Hematopoietic multipotent progenitor cell treated with erythropoietin and hydrocortisone succinate and interleukin-3 and kit ligand, for 8 days (in vitro differentiated cells): ENCODE measurements around the gene ADARB1.

Experiments
- DNase-seq: peaks from one replicate; pipeline ENCODE4 v3.0.0-alpha.2; 2015

ADARB1 gene

DNA sequence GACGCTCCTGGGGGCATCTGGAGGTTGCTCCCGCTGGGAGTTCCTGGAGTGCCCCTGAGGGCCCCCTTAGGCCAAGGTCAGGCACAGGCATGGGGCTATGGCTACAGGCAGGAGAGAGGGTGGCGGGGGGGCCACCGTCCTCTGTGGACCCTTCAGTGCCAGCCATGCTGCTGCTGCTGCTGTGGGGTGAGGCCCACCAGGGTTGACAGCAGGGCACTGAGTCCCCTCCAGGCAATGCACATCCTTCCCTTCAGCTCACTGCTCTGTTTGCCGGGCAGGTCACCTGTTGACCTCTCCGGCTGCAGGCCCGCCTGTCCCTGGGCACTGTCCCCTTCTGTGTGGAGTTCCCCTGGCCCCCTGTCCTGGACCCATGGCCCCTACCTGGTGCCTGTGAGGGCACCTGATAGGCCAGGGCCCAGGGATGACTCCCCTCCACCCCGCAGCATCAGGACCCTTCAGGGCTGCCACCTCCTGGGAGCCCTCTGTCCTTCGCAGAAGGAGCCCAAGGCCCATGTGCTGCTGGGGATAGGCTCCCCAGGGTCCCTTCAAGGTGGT is 34.1 kb upstream of the ADARB1 start:
- no peak for DNase-seq

DNA sequence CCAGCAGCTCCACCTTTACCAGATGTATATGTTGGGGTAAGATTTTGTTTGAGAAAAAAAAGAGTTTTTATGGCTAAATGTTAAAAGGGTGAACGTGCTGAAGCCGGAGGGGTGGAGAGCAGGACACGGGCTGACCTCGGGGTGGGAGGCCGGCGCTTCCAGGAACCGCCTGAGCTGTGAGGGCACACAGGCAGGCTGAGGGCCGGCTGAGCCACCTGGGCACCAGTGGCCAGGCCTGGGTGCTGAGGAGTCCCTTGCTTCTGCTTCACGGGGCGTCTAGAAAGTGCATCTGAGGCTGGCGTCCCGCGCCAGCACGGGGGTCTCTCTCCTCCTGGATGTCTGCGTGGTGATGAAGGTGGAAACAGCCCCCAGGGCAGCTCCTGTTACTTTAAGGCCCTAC is 33.6 kb upstream of the ADARB1 start:
- no peak for DNase-seq

DNA sequence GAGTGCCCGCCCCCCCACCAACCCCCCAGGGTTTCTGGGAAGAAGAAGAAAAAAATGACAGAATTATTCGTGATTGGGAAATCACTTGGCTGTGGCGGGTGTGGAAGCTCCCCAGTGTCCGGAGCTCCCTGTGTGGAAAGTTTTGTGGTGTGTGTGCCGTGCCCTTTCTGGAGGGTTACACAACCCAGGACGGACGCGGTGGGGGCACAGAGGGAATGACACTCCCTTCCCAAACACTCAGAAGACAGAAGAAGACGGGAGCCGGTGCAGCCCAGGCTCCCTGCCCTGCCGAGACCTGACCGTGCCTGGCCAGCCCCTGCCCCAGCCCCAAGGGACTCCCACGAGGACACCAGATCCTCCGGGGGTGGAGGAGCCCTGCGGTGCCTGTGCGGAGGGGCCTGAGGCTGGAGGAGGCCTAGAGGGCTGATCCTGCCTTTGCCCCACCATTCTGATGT is 33.0 kb upstream of the ADARB1 start:
- no peak for DNase-seq

DNA sequence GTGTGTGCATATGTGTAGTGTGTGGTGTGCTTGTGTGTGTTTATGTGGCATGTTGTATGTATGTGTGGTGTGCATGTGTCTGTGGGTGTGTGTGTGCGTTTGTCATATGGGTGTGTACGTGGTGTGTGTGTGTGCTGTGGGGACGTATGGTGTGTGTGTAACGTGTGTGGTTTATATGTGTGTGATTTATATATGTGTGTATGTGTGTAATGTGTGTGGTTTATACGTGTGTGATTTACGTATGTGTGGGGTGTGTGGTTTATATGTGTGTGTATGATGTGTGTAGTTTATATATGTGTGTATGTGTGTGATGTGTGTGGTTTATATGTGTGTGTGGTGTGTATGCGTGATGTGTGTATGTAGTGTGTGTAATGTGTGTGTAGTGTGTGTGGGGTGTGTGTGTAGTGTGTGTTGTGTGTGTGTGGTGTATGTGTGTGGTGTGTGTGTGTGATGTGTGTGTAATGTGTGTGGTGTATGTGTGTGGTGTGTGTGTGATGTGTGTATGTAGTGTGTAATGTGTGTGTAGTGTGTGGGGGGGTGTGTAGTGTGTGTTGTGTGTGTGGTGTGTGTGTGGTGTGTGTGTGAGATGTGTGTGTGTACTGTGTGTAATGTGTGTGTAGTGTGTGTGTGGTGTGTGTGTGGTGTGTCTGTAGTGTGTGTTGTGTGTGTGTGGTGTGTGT is 32.3 kb upstream of the ADARB1 start:
- DNase-seq, result no peak

DNA sequence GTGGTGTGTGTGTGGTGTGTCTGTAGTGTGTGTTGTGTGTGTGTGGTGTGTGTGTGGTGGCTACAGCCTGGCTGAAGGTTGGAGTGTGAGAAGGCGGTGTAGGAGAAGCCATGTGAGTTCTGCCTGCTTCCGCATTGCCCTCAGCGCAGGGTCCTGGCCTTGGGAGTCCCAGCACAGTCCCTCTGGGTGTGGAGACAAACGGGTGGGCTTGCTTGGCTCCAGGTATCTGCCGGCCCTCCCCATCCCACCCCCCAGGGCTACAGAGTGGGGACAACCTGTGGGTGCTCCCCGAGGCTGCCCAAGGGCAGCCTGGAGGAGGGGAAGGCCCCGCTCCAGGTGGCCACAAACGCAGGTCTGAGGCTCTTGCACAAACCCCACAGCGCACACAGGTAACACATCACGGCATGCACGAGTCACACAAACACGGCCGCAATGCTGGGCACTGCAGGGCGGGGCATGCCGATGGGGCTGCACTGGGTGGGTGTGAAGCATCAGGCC is 31.7 kb upstream of the ADARB1 start:
- DNase-seq, result no peak

DNA sequence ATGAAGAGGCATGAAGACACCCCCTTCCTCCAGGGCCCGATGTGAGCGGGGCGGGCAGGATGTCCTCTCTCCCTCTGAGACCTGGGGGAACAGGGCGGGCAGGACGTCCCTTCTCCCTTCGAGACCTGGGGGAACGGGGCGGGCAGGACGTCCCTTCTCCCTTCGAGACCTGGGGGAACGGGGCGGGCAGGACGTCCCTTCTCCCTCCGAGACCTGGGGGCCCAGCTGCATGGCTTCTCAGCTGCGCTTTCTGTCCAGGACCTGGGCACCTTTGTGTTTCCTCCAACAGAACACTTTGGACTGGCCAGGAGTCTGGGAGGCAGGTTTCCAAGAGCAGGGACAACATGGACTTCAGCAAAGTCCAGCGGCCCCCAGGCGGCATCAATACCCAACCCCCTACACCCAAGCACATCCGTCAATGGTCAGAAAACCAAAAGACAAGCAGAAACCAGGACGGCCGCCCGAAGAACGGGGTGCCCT is 30.8 kb upstream of the ADARB1 start:
- no peak for DNase-seq

DNA sequence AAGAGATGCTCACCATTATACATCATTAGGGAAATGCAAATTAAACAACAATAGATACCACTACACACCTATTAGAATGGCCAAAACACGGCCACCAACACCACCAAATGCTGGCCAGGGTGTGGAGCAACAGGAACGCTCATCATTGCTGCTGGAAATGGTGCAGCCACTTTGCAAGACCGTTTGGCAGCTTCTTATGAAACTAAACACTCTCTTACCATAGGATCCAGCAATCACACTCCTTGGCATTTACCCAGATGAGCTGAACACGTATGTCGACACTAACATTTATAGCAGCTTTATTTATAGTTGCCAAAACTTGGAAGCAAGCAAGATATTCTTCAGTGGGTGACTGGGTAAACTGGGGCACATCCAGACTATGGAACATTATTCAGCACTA is 28.9 kb upstream of the ADARB1 start:
- no peak for DNase-seq

DNA sequence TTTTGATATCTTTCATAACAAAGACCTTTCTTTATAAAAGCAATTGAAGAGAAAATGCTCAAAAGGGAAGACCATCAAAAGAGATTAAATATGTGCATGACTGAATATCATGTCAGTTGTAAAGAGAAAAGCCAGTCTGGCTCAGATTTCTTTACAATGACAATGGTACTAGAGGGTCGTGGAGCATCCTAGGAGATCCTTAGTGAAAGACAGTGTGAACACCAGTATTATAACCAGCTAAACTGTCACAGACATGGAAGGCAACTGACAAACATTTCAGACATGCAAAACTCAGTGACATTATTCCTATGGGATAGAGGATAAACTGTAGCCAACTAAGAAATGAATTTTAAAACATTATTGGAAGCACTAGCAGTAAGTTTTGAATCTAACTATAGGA is 27.1 kb upstream of the ADARB1 start:
- no peak for DNase-seq

DNA sequence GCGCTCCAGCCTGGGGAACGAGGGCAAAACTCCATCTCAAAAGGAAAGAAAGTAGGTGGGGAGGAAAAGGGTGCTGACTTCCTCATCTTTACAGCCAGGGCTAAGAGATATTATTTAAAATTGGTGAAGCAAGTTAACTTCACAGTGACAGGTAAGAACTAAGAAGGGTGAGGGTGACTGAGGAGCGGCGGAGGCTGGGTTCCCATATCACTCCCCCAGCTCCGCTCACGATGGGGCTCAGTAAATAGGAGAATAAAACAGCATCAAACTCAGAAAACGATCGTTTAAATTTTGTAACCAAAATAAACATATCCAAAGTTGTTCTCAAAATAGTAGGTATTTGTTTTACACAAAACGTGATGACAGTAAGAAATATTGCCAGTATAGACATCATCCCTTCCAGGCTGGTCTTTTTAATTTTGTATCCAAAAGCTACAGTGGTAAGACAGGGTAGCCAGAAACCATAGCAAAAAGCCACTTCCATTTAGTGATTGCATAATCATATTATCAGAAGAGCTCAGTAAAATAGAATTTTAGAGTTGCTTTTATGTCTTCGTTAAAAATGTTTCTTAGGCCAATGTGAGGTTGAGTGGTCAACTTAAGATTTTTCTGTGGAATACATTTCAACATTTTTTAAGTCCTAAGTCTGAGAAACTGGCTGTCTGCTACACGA is 26.2 kb upstream of the ADARB1 start:
- no peak for DNase-seq

DNA sequence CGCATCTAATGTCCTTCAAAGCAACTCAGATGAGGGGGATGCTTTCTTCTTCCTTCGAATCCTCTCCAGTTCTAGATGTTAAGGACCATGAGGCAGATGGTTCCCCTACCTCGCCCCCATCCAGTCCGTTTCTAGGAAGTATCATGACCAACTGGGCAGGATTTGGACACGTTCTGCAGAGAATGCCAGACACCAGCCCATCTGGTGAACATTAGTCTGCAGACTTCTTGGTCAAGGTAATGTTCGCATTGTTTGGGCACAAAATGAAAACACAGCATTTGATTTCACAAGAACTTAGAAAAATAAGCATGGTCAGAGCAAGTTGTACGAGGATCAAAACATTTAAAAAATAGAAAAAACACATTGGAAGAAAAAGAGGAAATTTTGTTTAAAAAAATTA is 25.4 kb upstream of the ADARB1 start:
- no peak for DNase-seq

DNA sequence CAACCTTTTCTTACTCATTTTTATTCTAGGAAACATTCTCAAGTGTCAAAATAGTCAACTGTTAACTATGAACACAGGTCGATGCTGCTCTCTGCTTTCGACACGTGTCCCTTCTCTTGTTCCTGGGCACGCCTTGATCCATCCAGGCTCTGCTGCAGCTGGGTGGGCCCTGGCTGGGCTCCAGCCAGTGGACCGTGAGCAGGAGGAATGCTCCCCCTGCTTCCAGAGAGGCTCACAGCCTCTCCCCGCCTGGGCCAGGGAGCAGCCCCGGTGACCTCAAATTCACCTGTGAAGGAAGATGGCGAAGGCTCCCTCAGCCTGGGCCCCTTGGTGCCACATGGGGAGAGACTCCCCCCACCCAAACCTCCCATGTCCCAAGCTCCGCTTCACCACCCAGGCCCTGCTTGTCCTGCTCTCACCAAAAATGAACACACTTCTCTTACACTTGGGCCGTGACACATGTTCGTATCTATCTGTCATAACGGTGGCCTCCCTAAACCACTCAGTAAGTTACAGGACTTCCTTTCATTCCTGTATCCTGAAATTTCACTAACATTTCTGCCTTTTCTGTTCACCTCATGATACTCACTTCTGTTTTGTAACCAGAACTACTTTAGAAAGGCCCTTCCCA is 24.6 kb upstream of the ADARB1 start:
- DNase-seq, result no peak

DNA sequence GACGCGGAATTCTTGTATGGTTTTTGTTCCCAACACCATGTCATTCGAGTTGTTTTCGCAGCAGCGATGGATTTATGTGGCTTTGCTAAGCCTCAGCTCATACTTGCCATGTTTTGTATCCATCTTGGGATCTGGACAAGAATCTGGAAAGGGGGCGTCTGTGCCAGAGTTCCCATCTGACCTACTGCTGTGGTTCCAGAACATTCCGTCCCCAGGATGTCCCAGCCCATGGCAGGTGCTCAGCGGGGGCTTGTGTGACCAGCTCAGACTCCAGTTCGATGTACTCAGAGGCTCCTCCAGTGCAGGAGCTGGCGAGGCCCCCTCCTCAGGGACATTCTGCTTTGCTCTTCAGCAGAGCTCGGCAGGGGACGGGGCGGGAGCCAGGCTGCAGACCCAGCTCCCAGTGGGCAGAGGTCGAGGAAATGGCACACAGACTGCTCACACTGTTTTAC is 24.0 kb upstream of the ADARB1 start:
- no peak for DNase-seq

DNA sequence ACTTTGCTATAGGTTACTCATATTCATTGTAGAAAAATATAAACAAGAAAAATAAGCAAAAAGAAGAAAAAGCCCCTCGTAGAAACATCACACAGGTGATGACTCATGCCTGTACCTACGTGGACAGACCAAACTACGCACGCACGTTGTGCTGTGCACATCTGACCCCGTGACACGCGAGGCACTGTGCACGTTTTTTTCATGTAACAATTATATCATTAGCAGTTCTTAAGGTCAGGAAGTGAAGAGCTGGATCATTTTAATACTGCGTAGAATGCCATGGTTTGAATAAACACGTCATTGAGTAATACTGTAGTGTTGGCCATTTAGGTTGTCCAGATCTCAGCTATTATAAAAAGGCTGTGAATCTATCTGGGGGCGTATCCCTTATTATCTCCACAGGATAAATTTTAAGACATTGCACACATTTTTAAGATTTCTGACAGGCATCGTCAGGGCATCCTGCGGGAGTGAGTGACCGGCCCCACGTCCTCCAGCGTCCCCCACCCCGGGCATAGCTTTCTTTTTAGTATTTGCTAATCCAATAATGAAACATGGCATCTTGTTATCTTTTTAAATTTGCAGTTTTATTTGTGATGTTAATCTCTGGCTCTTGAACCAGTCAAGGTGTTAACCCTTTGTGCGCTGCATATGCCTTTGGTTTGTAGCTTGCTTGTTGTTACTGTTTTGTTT is 23.4 kb upstream of the ADARB1 start:
- DNase-seq, result no peak

DNA sequence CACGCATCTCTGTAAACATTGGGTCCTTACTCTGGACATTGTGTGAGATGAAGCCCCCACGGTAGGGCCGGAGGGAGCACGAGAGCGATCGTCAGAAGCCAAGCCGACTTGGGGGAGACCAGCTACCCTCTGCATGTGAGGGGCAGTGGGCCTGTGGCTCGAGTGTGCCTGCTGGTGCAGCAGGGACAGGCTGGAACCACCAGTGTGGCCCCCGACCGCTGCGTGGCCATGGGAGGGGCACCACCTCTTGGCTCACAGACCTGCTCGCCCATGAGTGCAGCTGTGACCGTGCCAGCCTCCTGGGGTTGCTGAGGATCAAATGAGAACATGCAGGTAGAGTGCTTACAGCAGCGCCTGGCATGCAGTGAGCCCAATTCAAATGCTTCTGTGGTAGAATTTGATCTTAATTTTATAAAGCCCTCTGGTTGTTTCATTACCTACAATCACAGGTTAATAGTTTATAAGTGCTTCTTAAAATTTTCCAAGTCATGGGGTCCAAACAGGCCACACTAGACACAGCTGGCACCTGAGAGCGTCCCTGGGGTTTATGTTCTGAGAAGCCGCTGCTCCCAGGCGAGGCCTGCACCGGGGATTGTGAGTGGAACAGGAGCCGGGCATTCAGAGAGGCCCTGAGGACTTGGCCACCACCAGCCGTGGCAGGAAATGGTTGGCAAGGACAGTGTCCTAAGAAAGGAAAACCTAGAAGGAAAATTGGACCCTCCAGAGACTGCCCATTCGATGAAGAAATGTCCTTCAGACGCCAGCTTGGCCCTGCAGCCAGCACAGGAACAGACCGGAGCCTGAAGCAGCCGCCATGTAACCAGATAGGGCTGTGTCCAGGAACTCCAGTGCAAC is 22.6 kb upstream of the ADARB1 start:
- no peak for DNase-seq

DNA sequence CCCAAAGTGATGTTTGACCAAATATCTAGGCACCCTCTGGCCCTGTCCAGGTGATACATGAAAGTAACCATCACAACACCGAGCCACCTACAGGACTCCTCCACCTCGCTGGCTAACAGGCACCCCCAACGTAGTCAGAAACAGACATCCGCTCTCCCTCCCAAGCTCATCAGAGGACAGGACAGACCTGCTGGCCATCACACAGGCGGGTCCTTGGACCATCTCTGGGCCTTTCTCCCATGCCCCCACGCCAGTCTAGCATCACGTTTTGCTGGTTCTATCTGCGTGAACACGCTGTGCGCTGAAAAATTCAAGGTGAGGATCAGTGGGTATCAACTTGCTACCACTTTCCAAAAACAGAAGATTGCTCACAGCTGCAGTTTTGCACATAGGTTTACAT is 21.4 kb upstream of the ADARB1 start:
- no peak for DNase-seq

DNA sequence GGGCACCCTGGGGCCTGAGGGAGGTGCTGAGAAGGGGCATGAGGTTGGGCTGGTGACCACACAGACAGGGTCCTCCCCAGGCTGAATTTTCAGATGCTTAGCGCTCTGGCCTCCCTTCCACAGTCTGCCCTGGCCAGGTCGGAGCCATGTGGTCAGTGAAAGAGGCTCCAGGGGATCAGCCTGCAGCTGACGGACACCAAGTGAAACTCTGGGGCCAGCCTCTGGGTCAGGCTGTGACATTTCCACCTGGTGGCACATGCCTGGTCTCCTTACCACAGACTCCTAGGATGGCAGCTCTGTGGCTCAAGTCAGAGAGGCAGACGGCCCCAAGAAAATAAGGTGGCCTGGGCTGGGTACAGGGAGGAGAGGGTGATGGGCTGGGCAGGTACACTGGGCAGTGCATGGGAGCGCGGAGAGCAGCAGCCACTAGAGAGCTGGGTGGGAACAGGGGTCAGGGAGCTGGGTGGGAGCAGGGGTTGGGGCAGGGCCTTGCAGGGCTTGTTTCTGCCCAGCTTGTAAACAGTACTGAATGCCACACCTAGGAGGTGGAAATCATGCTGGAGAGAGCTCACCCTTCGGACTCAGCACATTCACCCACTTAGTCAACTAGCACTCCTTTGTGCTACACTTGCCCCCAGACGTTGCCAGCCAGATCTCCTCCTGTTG is 20.7 kb upstream of the ADARB1 start:
- DNase-seq, result no peak

DNA sequence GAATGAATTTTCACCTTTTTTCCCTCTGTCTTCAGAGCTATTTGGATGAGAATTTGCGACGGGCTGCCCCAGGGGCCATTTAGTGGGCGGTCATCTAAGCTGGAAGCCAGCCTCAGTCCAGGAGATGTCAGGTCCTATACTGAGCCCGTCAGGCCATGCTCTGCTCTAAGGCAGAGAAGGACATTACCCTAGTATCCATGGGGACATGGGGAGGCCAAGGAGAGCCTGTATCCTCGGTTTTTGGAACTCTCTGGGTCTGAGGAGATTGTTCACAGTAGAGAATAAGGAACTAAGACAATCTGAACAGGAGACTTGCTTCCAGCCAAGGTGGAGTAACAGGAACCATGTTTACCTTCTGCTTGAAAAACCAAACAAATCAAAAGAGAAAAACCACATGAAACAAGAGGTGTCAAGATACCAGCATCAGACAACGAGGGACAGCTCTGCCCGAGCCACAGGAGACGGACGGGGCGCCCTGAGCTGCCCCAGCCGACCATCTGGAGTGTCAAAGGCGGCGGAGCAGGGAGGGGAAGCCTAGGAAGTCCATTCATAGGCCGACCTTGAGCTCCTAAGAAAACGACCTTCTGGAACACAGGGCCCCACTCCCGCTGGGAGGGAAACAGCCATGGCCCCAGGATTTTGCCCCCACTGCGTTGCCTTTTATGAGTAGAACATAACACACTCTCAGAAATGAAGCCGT is 20.0 kb upstream of the ADARB1 start:
- no peak for DNase-seq

DNA sequence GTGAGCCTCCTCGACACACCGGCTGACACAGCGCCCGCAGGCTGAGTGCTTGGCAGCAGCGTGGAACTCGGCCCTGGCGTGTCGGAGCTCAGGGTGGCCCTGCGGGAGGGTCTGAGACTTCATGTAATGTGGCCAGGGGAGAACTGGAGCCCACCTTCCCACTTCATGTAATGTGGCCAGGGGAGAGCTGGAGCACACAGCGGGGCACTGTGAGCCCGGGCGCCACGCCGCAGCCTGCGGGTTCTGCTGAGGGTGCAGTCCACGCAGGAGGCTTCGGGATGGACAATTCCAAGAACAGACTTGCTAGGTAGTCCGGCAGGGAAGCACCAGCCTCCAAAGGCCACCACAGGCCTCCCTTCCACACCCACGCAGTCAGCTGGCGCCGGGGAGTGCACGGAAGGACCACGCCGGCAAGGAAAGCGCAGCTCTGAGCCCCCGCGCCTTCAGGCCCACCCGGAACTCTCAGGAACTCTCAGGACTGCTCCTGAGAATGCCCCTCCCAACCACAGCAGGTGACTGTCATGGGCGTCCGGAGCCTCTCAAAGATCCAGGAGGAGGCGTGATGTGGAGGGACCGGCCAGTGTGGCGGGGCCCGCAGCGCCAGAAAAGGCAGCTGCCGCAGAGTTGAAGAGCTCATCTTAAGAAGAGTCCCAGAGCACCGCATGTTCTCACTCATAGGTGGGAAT is 19.3 kb upstream of the ADARB1 start:
- DNase-seq, result no peak

DNA sequence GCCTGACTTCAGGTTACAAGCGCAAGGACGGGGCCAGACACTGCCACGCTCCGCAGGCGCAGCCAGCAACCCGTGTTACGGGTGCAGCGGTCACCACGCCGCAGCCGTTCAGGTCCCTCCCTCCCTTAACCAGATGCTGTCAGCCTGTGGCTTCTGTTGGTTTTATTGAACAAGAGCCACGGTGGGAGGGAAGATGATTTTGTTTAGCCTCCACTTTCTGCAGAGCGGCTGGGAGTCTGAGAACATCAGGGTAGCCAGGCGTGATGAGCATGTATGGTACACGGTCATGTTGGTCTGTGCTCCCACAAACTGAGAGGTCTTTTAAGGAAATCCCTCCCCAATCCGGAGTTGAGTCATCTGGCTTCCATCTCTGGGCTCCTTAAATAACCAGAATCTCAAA is 18.5 kb upstream of the ADARB1 start:
- DNase-seq, result no peak

DNA sequence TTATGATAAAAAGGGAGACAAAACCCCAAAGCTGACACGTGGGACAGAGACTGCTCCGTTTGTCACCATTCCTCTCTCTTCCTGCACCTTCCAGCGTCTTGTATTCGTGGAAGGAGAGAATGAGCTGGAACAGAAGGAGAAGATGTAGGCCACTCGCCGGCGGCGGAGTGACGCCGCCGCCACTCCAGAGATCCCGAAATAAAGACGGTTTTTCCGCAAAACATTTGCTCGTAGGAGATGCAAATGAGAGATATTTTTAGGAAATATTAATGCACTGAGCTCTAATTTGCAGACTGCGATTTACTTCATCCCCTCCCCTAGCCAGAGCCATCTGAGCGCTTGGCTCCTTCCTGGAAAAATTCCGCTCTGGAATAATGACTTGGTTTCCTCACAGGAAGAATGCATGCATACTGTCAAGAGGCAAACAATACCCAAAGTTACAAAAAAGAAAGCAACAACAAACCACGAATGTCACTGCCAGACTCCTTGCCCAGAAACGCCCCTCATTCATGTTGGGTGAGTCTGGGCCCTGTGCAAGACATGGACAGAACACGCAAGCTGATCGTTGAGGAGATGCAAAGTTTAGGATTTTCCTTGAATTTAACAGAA is 18.0 kb upstream of the ADARB1 start:
- DNase-seq, result no peak
